SK-N-SH (cell line): ENCODE measurements around the gene NTN1.
"Not testable (repeated sequence)": the region's sequence is repeated elsewhere in the genome, so short reads cannot be mapped to it uniquely, and the experiment has no call there.

ENCODE experiments used
- EZH2phosphoT487 ChIP-seq: fragments of 200-600 bp; sonication (generic); IDR thresholded peaks from 2 replicates; pipeline ENCODE4 v1.6.1; 2017; ENCODE audit warnings: low read depth, mixed run types, mild to moderate bottlenecking, antibody characterized with exemption, moderate library complexity, borderline replicate concordance
- FOSL2 ChIP-seq: IDR thresholded peaks from 2 replicates; pipeline ENCODE4 v1.4.0; 2012; ENCODE audit warnings: low read depth, mild to moderate bottlenecking, moderate library complexity, borderline replicate concordance
- FOXJ3 ChIP-seq: sonication (generic); formaldehyde crosslinking; IDR thresholded peaks from 2 replicates; pipeline ENCODE4 v1.5.1; 2020; ENCODE audit warnings: mild to moderate bottlenecking, missing genetic modification reagents
- MXI1 ChIP-seq: IDR thresholded peaks from 2 replicates; pipeline ENCODE4 v1.6.1; 2012; ENCODE audit warnings: mild to moderate bottlenecking, low read depth, low read length, improper control_type of control experiment
- NFIC ChIP-seq: IDR thresholded peaks from 2 replicates; pipeline ENCODE4 v1.4.0; 2012; ENCODE audit warnings: borderline replicate concordance
- POLR2AphosphoS5 ChIP-seq: IDR thresholded peaks from 2 replicates; pipeline ENCODE4 v1.6.1; 2012; ENCODE audit warnings: low read depth, low read length
- RXRA ChIP-seq: IDR thresholded peaks from 2 replicates; pipeline ENCODE4 v1.4.0; 2012; ENCODE audit warnings: low read depth, mild to moderate bottlenecking, borderline replicate concordance
- TAF1 ChIP-seq: IDR thresholded peaks from 2 replicates; pipeline ENCODE4 v1.6.1; 2012; ENCODE audit warnings: low read depth, mild to moderate bottlenecking, low read length, moderate library complexity, borderline replicate concordance
- YY1 ChIP-seq: IDR thresholded peaks from 2 replicates; pipeline ENCODE4 v1.4.0; 2012; ENCODE audit warnings: low read depth, mild to moderate bottlenecking
- TF ChIP-seq, protein P1 (sequence below): fragments of 200-600 bp; sonication (generic); IDR thresholded peaks from 2 replicates; pipeline ENCODE4 v1.6.1; 2017; ENCODE audit warnings: antibody characterized with exemption, mild to moderate bottlenecking, moderate library complexity
- TF ChIP-seq, protein P2 (sequence below): fragments of 150-350 bp; IDR thresholded peaks from 2 replicates; pipeline ENCODE4 v1.6.1; 2017; ENCODE audit warnings: antibody characterized with exemption, low read length, low read depth, borderline replicate concordance
- TF ChIP-seq, protein P3 (sequence below): IDR thresholded peaks from 2 replicates; pipeline ENCODE4 v1.4.0; 2012; ENCODE audit warnings: low read depth, borderline replicate concordance
- TF ChIP-seq, protein P4 (sequence below): IDR thresholded peaks from 2 replicates; pipeline ENCODE4 v1.4.0; 2012; ENCODE audit warnings: low read depth

DNA sequence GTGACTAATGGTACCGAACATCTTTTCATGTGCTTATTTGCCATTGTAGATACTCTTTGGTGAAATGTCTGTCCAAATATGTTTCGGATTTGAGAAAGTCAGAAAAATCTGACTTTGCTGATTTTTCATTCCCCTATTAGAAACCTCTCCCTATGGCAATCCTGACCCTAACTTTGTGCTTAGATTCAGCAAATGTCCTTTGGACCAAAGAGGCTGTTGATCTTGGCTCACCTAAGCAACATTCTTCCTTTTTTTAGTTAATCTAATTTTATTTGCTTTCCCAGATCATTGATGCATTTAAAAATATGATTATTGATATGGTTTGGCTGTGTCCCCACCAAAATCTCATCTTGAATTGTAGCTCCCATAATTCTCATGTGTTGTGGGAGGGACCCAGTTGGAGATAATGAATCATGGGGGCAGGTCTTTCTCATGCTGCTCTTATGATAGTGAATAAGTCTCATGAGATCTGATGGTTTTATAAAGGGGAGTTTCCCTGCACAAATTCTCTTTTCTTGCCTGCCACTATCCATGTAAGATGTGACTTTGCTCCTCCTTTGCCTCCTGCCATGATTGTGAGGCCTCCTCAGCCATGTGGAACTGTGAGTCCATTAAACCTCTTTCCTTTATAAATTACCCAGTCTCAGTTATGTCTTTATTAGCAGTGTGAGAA is 32.9 kb upstream of the NTN1 start:
- TF ChIP-seq POLR2AphosphoS5; MXI1; NFIC; YY1; FOSL2; EZH2phosphoT487; TAF1; RXRA; FOXJ3 (CRISPR knock-in tag): not testable (repeated sequence)
- TF ChIP-seq, protein P1, sequence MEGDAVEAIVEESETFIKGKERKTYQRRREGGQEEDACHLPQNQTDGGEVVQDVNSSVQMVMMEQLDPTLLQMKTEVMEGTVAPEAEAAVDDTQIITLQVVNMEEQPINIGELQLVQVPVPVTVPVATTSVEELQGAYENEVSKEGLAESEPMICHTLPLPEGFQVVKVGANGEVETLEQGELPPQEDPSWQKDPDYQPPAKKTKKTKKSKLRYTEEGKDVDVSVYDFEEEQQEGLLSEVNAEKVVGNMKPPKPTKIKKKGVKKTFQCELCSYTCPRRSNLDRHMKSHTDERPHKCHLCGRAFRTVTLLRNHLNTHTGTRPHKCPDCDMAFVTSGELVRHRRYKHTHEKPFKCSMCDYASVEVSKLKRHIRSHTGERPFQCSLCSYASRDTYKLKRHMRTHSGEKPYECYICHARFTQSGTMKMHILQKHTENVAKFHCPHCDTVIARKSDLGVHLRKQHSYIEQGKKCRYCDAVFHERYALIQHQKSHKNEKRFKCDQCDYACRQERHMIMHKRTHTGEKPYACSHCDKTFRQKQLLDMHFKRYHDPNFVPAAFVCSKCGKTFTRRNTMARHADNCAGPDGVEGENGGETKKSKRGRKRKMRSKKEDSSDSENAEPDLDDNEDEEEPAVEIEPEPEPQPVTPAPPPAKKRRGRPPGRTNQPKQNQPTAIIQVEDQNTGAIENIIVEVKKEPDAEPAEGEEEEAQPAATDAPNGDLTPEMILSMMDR, result not testable (repeated sequence)
- TF ChIP-seq, protein P2, sequence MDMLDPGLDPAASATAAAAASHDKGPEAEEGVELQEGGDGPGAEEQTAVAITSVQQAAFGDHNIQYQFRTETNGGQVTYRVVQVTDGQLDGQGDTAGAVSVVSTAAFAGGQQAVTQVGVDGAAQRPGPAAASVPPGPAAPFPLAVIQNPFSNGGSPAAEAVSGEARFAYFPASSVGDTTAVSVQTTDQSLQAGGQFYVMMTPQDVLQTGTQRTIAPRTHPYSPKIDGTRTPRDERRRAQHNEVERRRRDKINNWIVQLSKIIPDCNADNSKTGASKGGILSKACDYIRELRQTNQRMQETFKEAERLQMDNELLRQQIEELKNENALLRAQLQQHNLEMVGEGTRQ, result not testable (repeated sequence)
- TF ChIP-seq, protein P3, sequence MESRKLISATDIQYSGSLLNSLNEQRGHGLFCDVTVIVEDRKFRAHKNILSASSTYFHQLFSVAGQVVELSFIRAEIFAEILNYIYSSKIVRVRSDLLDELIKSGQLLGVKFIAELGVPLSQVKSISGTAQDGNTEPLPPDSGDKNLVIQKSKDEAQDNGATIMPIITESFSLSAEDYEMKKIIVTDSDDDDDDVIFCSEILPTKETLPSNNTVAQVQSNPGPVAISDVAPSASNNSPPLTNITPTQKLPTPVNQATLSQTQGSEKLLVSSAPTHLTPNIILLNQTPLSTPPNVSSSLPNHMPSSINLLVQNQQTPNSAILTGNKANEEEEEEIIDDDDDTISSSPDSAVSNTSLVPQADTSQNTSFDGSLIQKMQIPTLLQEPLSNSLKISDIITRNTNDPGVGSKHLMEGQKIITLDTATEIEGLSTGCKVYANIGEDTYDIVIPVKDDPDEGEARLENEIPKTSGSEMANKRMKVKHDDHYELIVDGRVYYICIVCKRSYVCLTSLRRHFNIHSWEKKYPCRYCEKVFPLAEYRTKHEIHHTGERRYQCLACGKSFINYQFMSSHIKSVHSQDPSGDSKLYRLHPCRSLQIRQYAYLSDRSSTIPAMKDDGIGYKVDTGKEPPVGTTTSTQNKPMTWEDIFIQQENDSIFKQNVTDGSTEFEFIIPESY, result not testable (repeated sequence)
- TF ChIP-seq, protein P4, sequence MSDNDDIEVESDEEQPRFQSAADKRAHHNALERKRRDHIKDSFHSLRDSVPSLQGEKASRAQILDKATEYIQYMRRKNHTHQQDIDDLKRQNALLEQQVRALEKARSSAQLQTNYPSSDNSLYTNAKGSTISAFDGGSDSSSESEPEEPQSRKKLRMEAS, result not testable (repeated sequence)
